Measurements from ENCODE around the gene PRKG1. TPM values are rescaled to one million over a fixed set of nuclear protein-coding genes. Genes with fewer than 3 reads are reported as not detected.
"Not testable (repeated sequence)": the region's sequence is repeated elsewhere in the genome, so short reads cannot be mapped to it uniquely, and the experiment has no call there.

The PRKG1 gene
- total RNA-seq, 6 experiments from 2014 or later = 1.1 to 2.0 (median 1.3) TPM

DNA sequence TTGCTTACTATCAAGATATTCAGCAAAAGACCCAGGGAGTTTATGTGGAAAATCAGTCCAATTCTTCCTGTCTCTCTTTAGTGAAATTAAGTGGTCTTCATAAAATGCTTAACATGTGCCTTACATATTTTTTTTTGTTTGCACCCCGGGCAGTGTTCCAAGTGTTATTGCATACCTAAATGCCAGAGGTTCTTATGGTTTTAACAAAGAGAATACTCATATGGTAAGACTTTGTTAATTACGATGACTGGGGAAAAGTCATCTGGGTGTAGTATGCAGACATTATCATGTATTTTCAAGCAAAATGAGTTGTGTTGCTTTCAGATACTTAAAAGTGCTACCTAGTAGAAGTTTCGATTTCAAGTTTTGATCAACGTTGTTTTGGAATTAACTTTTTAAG, 82.6 kb downstream of the PRKG1 start:
- H3K36me3 ChIP-seq = no peaks in the 10 kb centered on the region
- no peaks in the 10 kb centered on the region for H3K27me3 ChIP-seq
- H3K4me3 ChIP-seq = no peak overlapping the region
- WGBS (ENCODE audit: insufficient coverage, low coverage, low lambda C conversion rate, missing lambda C conversion rate) = 46% methylated on average over 4 of the region's 4 CpGs
- intact Hi-C loops (cut with DNase I) = no loop called here
- DNase-seq (no peak), ATAC-seq (no peak)
- TF ChIP-seq POLR2A (IDR thresholded peaks at IDR 0.05) = no peak
- TF ChIP-seq CTCF (IDR thresholded peaks at IDR 0.05) = no peak
- no peaks in the 10 kb centered on the region for H3K4me1 ChIP-seq
- no peaks in the 10 kb centered on the region for H3K9me3 ChIP-seq
- H3K27ac ChIP-seq = no peak overlapping the region

GRCh38 chr10:51158832-51159231, 84.5 kb downstream of the PRKG1 start:
- Histone ChIP-seq H3K4me1 (no peaks in the 10 kb centered on the region), H3K27me3 (no peaks in the 10 kb centered on the region), H3K9me3 (no peaks in the 10 kb centered on the region), H3K27ac (no peak overlapping the region), H3K36me3 (no peaks in the 10 kb centered on the region), H3K4me3 (no peak overlapping the region)
- no peak for ATAC-seq
- WGBS (ENCODE audit: insufficient coverage, low coverage, low lambda C conversion rate, missing lambda C conversion rate) = 88% methylated on average over 3 of the region's 3 CpGs
- TF ChIP-seq POLR2A (IDR thresholded peaks at IDR 0.05) = no peak
- TF ChIP-seq CTCF (IDR thresholded peaks at IDR 0.05) = no peak
- intact Hi-C loops (cut with DNase I) = no loop called here
- no peak for DNase-seq

DNA sequence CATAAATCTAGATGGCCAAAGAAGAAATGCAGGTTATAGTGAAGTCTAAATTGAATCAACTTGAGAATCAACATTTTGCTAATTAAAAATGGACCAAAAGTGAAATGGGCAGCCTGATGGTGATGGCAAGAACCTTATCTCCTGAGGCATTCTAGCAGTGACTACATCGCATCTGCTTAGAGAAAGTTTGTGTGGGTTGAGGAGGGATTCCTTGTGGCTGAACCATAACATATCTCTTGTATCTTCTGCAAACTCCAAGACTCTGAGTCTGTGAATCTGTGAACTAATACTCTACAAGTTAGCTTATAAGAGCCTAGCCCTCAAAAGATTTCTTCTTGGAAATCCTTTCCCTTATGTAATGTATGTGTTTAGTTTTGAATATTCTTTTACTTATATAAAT, 85.6 kb downstream of the PRKG1 start:
- 70% methylated on average over 1 of the region's 1 CpG for WGBS (ENCODE audit: insufficient coverage, low coverage, low lambda C conversion rate, missing lambda C conversion rate)
- Histone ChIP-seq H3K27me3 (no peaks in the 10 kb centered on the region), H3K36me3 (no peaks in the 10 kb centered on the region), H3K9me3 (no peaks in the 10 kb centered on the region), H3K4me3 (no peak overlapping the region), H3K4me1 (no peaks in the 10 kb centered on the region), H3K27ac (no peak overlapping the region)
- DNase-seq (no peak), ATAC-seq (no peak)
- no peak for TF ChIP-seq POLR2A (IDR thresholded peaks at IDR 0.05)
- no peak for TF ChIP-seq CTCF (IDR thresholded peaks at IDR 0.05)
- intact Hi-C loops (cut with DNase I) = no loop called here

- Histone ChIP-seq H3K27me3 (no peaks in the 10 kb centered on the region), H3K36me3 (no peaks in the 10 kb centered on the region), H3K9me3 (no peaks in the 10 kb centered on the region), H3K27ac (no peak overlapping the region), H3K4me1 (no peaks in the 10 kb centered on the region), H3K4me3 (no peak overlapping the region)
- TF ChIP-seq CTCF (IDR thresholded peaks at IDR 0.05) = no peak
- no peak for TF ChIP-seq POLR2A (IDR thresholded peaks at IDR 0.05)
- intact Hi-C loops (cut with DNase I) = no loop called here
- DNase-seq (no peak), ATAC-seq (no peak)
- 21% methylated on average over 1 of the region's 1 CpG for WGBS (ENCODE audit: insufficient coverage, low coverage, low lambda C conversion rate, missing lambda C conversion rate)
These were observed 87.7 kb downstream of the PRKG1 start for GRCh38 chr10:51162002-51162401.

DNA sequence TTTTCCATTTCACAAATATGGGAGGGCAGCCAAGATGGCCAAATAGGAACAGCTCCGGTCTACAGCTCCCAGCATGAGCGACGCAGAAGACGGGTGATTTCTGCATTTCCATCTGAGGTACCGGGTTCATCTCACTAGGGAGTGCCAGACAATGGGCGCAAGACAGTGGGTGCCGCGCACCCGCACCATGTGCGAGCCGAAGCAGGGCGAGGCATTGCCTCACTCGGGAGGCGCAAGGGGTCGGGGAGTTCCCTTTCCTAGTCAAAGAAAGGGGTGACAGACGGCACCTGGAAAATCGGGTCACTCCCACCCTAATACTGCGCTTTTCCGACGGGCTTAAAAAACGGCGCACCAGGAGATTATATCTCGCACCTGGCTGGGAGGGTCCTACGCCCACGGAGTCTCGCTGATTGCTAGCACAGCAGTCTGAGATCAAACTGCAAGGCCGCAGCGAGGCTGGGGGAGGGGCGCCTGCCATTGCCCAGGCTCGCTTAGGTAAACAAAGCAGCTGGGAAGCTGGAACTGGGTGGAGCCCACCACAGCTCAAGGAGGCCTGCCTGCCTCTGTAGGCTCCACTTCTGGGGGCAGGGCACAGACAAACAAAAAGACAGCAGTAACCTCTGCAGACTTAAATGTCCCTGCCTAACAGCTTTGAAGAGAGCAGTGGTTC, 89.2 kb downstream of the PRKG1 start:
- H3K27ac ChIP-seq; H3K9me3 ChIP-seq; ATAC-seq; H3K4me1 ChIP-seq; intact Hi-C loops (cut with DNase I); DNase-seq; H3K27me3 ChIP-seq; H3K36me3 ChIP-seq; H3K4me3 ChIP-seq: not testable (repeated sequence)
- WGBS (ENCODE audit: insufficient coverage, low coverage, low lambda C conversion rate, missing lambda C conversion rate) = 79% methylated on average over 5 of the region's 30 CpGs
